ENCODE results near the gene CACNA1G. TPM values are rescaled to one million over a fixed set of nuclear protein-coding genes. Genes with fewer than 3 reads are reported as not detected.

The CACNA1G gene
- total RNA-seq, 1 experiment from 2014 or later, result 6.7 TPM

DNA sequence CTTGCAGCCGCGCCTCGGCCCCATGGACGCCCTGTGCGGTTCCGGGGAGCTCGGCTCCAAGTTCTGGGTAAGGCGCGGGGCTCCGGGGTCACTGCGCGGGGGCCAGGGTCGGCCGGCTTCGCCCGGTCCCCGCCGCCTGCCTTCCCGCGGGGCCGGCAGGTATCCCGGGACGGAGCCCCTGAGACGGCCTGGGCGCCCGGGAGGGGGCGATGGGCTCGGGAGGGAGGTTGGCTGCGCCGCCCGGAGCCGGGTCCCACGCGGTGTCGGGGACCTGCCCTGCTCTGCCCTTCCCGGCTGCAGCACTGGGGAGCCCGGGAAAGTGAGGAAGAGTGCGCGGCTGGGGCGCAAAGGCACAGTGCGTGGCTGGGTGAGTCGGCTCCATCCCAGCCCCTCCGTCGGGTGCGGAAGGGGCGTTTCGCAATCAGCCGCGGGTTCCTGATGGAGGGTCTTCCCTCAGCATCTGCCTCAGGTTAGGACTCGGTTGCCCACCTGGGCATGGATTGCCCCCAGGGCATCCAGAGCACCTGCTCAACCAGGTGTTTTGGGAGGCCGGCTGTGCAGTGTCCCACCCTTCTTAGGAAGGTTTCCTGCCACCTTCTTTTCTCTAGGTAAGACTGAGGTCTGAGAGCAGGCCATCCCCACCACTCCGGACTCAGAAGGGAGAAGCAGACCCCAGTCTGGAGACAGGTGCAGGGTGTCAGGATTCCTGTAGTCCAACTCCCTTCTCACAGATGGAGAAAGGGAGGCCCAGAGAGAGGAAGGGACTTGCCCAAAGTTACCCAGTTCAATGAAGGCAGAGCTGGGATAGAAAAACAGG is 74.6 kb downstream of the CACNA1G start:
- peak; percentile 42 for DNase-seq (ENCODE audit: low spot score)
- no peaks in the 10 kb centered on the region for H3K36me3 Mint-ChIP-seq
- H3K4me1 Mint-ChIP-seq, result 0 out of 2 replicates have a peak, but pooled peaks cover 2% of the 10 kb centered on the region
- CTCF ChIA-PET, result interaction anchor here (0.6 to 8.8 kb wide), 4 partner anchors 9 to 85 kb away, joined by 3 to 82 read pairs (median 6); no protein-coding TSS in a partner anchor
- H3K27me3 Mint-ChIP-seq (ENCODE audit: low read depth), result peaks cover 61% of the 10 kb centered on the region
- no peaks in the 10 kb centered on the region for H3K9me3 Mint-ChIP-seq
- peak; percentile 43 for ATAC-seq
- POLR2A ChIA-PET, result no interaction called here
- no peak overlapping the region for H3K27ac Mint-ChIP-seq
- TF ChIP-seq MYBL2 (CRISPR knock-in tag; IDR thresholded peaks at IDR 0.05), result no peak
- TF ChIP-seq HMGXB4 (CRISPR knock-in tag; IDR thresholded peaks at IDR 0.05), result peak; percentile 73
- H3K4me3 Mint-ChIP-seq, result peak overlapping the region; percentile 53

DNA sequence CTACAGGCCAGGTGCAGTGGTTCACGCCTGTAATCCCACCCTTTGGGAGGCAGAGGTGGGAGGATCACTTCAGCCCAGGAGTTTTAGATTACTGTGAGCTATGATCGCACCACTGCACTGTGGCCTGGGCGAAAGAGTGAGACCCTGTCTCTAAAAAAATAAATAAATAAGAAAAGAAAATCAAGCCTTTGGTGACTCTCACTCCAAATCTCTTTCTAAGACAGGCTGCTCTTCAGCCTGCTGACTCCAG is 75.1 kb downstream of the CACNA1G start:
- peak overlapping the region; percentile 31; the same call in 1 of the 2 replicates for H3K4me3 Mint-ChIP-seq
- no peaks in the 10 kb centered on the region for H3K9me3 Mint-ChIP-seq
- POLR2A ChIA-PET, result interaction anchor here (1.6 kb wide), 1 partner anchor 8 kb away, joined by 3 read pairs; no protein-coding TSS in a partner anchor
- H3K27ac Mint-ChIP-seq, result no peak overlapping the region
- DNase-seq (ENCODE audit: low spot score) (no peak), ATAC-seq (no peak)
- H3K4me1 Mint-ChIP-seq, result 0 out of 2 replicates have a peak, but pooled peaks cover 2% of the 10 kb centered on the region
- H3K36me3 Mint-ChIP-seq, result no peaks in the 10 kb centered on the region
- CTCF ChIA-PET, result interaction anchor here (0.6 to 8.8 kb wide), 3 partner anchors 9 to 85 kb away, joined by 3 to 82 read pairs (median 5); no protein-coding TSS in a partner anchor
- H3K27me3 Mint-ChIP-seq (ENCODE audit: low read depth), result peaks cover 61% of the 10 kb centered on the region
- no peak for TF ChIP-seq JUN (CRISPR knock-in tag; IDR thresholded peaks at IDR 0.05)

- POLR2A ChIA-PET, result interaction anchor here (1.6 kb wide), 1 partner anchor 8 kb away, joined by 3 read pairs; no protein-coding TSS in a partner anchor
- no peak overlapping the region for H3K27ac Mint-ChIP-seq
- H3K4me1 Mint-ChIP-seq, result peaks cover 5% of the 10 kb centered on the region
- H3K4me3 Mint-ChIP-seq, result peak overlapping the region; percentile 31; the same call in 1 of the 2 replicates
- CTCF ChIA-PET, result interaction anchor here (0.6 to 8.8 kb wide), 5 partner anchors 10 to 86 kb away, joined by 3 to 82 read pairs (median 4); partner anchors contain the start of gene CACNA1G
- 0 out of 2 replicates have a peak, but pooled peaks have one; percentile 49 for TF ChIP-seq GABPB1 (CRISPR knock-in tag; IDR thresholded peaks at IDR 0.05)
- TF ChIP-seq, protein P1, sequence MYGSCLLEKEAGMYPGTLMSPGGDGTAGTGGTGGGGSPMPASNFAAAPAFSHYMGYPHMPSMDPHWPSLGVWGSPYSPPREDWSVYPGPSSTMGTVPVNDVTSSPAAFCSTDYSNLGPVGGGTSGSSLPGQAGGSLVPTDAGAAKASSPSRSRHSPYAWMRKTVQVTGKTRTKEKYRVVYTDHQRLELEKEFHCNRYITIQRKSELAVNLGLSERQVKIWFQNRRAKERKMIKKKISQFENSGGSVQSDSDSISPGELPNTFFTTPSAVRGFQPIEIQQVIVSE (CRISPR knock-in tag; IDR thresholded peaks at IDR 0.05; ENCODE audit: borderline replicate concordance), result no peak
- no peaks in the 10 kb centered on the region for H3K36me3 Mint-ChIP-seq
- peaks cover 61% of the 10 kb centered on the region for H3K27me3 Mint-ChIP-seq (ENCODE audit: low read depth)
- ATAC-seq, result no peak
- no peaks in the 10 kb centered on the region for H3K9me3 Mint-ChIP-seq
- no peak for DNase-seq (ENCODE audit: low spot score)
Observed at GRCh38 chr17:50635982-50636803, 75.7 kb downstream of the CACNA1G start.

- Mint-ChIP-seq H3K9me3 (no peaks in the 10 kb centered on the region), H3K4me3 (no peak overlapping the region), H3K27ac (no peak overlapping the region), H3K4me1 (peaks cover 8% of the 10 kb centered on the region), H3K27me3 (ENCODE audit: low read depth) (peaks cover 57% of the 10 kb centered on the region), H3K36me3 (no peaks in the 10 kb centered on the region)
- ATAC-seq, result no peak
- no peak for DNase-seq (ENCODE audit: low spot score)
- ChIA-PET POLR2A (interaction anchor here (1.6 kb wide), 1 partner anchor 9 kb away, joined by 3 read pairs; no protein-coding TSS in a partner anchor), CTCF (interaction anchor here (0.5 to 8.8 kb wide), 6 partner anchors 10 to 143 kb away, joined by 3 to 82 read pairs (median 4); partner anchors contain the start of gene CACNA1G)
- TF ChIP-seq, protein P2, sequence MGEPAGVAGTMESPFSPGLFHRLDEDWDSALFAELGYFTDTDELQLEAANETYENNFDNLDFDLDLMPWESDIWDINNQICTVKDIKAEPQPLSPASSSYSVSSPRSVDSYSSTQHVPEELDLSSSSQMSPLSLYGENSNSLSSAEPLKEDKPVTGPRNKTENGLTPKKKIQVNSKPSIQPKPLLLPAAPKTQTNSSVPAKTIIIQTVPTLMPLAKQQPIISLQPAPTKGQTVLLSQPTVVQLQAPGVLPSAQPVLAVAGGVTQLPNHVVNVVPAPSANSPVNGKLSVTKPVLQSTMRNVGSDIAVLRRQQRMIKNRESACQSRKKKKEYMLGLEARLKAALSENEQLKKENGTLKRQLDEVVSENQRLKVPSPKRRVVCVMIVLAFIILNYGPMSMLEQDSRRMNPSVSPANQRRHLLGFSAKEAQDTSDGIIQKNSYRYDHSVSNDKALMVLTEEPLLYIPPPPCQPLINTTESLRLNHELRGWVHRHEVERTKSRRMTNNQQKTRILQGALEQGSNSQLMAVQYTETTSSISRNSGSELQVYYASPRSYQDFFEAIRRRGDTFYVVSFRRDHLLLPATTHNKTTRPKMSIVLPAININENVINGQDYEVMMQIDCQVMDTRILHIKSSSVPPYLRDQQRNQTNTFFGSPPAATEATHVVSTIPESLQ (CRISPR knock-in tag; IDR thresholded peaks at IDR 0.05), result no peak
- no peak for TF ChIP-seq AR (CRISPR knock-in tag; IDR thresholded peaks at IDR 0.05)
- no peak for TF ChIP-seq NFE2L1 (CRISPR knock-in tag; IDR thresholded peaks at IDR 0.05)
- TF ChIP-seq TEAD4 (CRISPR knock-in tag; IDR thresholded peaks at IDR 0.05), result no peak
- TF ChIP-seq TEAD1 (CRISPR knock-in tag; IDR thresholded peaks at IDR 0.05), result no peak
- TF ChIP-seq OVOL2 (CRISPR knock-in tag; IDR thresholded peaks at IDR 0.05; ENCODE audit: borderline replicate concordance), result no peak
- TF ChIP-seq FOXK1 (CRISPR knock-in tag; IDR thresholded peaks at IDR 0.05), result no peak
- TF ChIP-seq E2F5 (CRISPR knock-in tag; IDR thresholded peaks at IDR 0.05), result no peak
- TF ChIP-seq SP1 (CRISPR knock-in tag; conservative IDR thresholded peaks at IDR 0.05), result no peak
- TF ChIP-seq KAT7 (CRISPR knock-in tag; IDR thresholded peaks at IDR 0.05; ENCODE audit: borderline replicate concordance), result no peak
- no peak for TF ChIP-seq ZNF416 (CRISPR knock-in tag; IDR thresholded peaks at IDR 0.05)
Observed at GRCh38 chr17:50636804-50637195, 76.3 kb downstream of the CACNA1G start.
